ENCODE results near the gene ST7.

DNA sequence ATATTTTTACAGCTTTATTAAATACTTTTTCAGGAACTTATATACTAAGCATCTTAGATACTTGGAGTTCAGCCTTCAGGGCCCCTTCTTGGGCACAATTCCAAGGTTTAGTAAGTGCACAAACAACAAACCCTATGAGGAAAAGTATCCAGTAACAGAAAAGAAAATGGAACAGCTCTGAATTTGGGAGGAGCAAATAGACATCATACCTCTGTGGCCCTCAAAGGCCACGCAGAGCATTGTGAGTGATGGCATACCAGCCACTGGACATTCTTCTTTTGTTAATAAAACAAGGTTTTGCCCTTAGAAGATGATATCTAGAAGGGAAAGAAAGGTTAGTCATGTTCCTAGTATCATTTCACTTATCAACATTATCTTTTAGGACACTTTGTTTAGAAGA is 46.0 kb downstream of the ST7 start:
- TF ChIP-seq EP300 (IDR thresholded peaks at IDR 0.05; ENCODE audit: low read depth) (no peak), POLR2A (IDR thresholded peaks at IDR 0.05) (no peak), POLR2AphosphoS5 (IDR thresholded peaks at IDR 0.05) (no peak)

Measured in transverse colon (tissue), 3 donors.